RWPE2 (cell line): ENCODE data around the gene TELO2.

Experiments
- ATAC-seq: fragments of 200-7000 bp; cut with Tn5 transposase; 3 replicates; pipeline ENCODE4 v1.9.1; 2021; ENCODE audit warnings: low read depth
- DNase-seq: peaks from one replicate; pipeline ENCODE4 v3.0.0-alpha.2; 2020; ENCODE audit warnings: low spot score
- H3K27ac ChIP-seq: fragments of 450-650 bp; 2 replicates; pipeline ENCODE4 v1.5.1; 2017; ENCODE audit warnings: mild to moderate bottlenecking; ENCODE audit not compliant: poor library complexity, severe bottlenecking
- H3K27me3 ChIP-seq: fragments of 250-450 bp; sonication (Bioruptor Pico); 2 replicates; pipeline ENCODE4 v1.5.1; 2021; ENCODE audit warnings: mild to moderate bottlenecking, moderate library complexity; ENCODE audit not compliant: insufficient read depth, poor library complexity, severe bottlenecking
- H3K36me3 ChIP-seq: fragments of 250-450 bp; sonication (Bioruptor Pico); 2 replicates; pipeline ENCODE4 v1.5.1; 2020; ENCODE audit warnings: low read depth, mild to moderate bottlenecking, moderate library complexity
- H3K4me1 ChIP-seq: fragments of 250-450 bp; sonication (Bioruptor Pico); 2 replicates; pipeline ENCODE4 v1.5.1; 2021; ENCODE audit warnings: mild to moderate bottlenecking, moderate library complexity; ENCODE audit not compliant: insufficient read depth, poor library complexity, severe bottlenecking
- H3K4me3 ChIP-seq: fragments of 250-450 bp; sonication (Bioruptor Pico); 2 replicates; pipeline ENCODE4 v1.5.1; 2021; ENCODE audit warnings: mild to moderate bottlenecking, moderate library complexity; ENCODE audit not compliant: severe bottlenecking
- H3K9me3 ChIP-seq: fragments of 250-450 bp; sonication (Bioruptor Pico); 2 replicates; pipeline ENCODE4 v1.5.1; 2021; ENCODE audit warnings: mild to moderate bottlenecking, moderate library complexity; ENCODE audit not compliant: severe bottlenecking
- CTCF ChIP-seq: fragments of 450-650 bp; IDR thresholded peaks from one replicate; pipeline ENCODE4 v1.5.1; 2017; ENCODE audit warnings: mild to moderate bottlenecking, moderate library complexity; ENCODE audit not compliant: poor library complexity, severe bottlenecking

Gene TELO2

GRCh38 chr16:1537138-1537577, 44.0 kb downstream of the TELO2 start:
- no peaks in the 10 kb centered on the region for H3K4me1 ChIP-seq
- DNase-seq, result peak; percentile 65
- no peak for ATAC-seq
- no peak overlapping the region for H3K4me3 ChIP-seq
- H3K27ac ChIP-seq, result no peak overlapping the region
- H3K27me3 ChIP-seq, result no peaks in the 10 kb centered on the region
- no peaks in the 10 kb centered on the region for H3K36me3 ChIP-seq
- TF ChIP-seq CTCF, result no peak
- H3K9me3 ChIP-seq, result no peaks in the 10 kb centered on the region

DNA sequence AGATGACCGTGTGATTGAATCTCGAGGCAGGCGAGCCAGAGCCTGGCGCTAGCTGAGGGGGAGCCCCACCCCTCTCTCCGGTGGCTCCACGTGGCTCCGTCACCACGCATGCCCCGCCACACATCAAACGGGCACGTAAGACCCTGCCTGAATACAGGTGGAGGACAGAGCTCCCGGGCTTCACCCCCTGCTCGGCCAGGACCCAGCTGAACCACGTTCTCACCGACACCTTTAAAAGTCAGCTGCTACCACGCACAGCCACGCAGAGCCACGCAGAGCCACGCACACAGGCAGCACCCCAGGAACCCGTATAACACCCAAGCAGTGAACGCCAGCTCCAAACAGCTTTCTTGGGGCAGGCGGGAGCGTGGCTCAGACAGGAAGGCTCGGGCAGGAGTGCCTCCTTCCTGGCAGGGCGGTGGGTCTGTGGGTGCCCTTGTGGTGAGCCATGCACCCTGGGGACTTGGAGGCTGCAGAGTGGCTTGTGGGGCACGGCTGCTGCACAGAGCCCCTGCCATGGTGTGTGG, 44.7 kb downstream of the TELO2 start:
- no peak for ATAC-seq
- no peaks in the 10 kb centered on the region for H3K9me3 ChIP-seq
- H3K27me3 ChIP-seq, result no peaks in the 10 kb centered on the region
- no peak overlapping the region for H3K27ac ChIP-seq
- peaks cover under 1% of the 10 kb centered on the region for H3K4me1 ChIP-seq
- H3K36me3 ChIP-seq, result no peaks in the 10 kb centered on the region
- TF ChIP-seq CTCF, result no peak
- peak; percentile 55 for DNase-seq
- no peak overlapping the region for H3K4me3 ChIP-seq

DNA sequence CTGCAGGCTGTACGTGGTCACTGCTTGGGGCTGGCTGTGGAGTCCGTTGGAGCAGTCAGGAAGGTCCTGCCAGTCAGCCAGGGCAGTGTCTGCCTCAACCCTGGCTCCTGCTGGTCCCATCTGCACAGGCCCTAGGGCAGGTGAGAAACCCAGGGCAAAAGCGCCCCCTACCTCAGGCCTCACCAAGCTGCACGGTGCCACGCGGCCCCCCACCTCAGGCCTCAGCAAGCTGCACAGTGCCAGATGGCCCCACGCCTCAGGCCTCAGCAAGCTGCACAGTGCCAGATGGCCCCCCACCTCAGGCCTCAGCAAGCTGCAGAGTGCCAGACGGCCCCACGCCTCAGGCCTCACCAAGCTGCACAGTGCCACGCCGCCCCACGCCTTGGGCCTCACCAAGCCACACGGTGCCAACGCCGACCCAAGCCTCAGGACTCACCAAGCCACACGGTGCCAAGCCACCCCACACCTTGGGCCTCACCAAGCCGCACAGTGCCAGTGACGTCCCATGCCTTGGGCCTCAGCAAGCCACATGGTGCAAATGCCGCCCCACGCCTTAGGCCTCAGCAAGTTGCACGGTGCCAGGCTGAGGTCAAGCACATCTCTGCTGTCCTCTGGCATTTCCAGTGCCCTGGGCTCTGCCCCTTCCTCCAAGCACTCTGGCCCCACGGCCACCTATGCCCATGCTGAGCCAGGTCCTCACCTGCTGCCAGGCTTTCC, 45.8 kb downstream of the TELO2 start:
- ATAC-seq (no peak), DNase-seq (peak; percentile 57)
- H3K9me3 ChIP-seq, result no peaks in the 10 kb centered on the region
- no peaks in the 10 kb centered on the region for H3K36me3 ChIP-seq
- TF ChIP-seq CTCF, result no peak
- peaks cover 10% of the 10 kb centered on the region for H3K4me1 ChIP-seq
- no peak overlapping the region for H3K27ac ChIP-seq
- H3K27me3 ChIP-seq, result no peaks in the 10 kb centered on the region
- H3K4me3 ChIP-seq, result no peak overlapping the region

GRCh38 chr16:1539720-1540555, 46.8 kb downstream of the TELO2 start:
- Histone ChIP-seq H3K4me3 (no peak overlapping the region), H3K27me3 (no peaks in the 10 kb centered on the region), H3K9me3 (no peaks in the 10 kb centered on the region), H3K27ac (no peak overlapping the region), H3K36me3 (no peaks in the 10 kb centered on the region), H3K4me1 (peaks cover 10% of the 10 kb centered on the region)
- TF ChIP-seq CTCF, result no peak
- DNase-seq (peak; percentile 60), ATAC-seq (no peak)
